Muscle layer of duodenum (tissue), 2 donors: ENCODE measurements around the gene PHF14.
"Not testable (repeated sequence)": the region's sequence is repeated elsewhere in the genome, so short reads cannot be mapped to it uniquely, and the experiment has no call there.

Experiments used
- H3K27ac ChIP-seq: one replicate; pipeline ENCODE4 v1.7.0; 2013; ENCODE audit warnings: mild to moderate bottlenecking, low read length
- H3K27me3 ChIP-seq: one replicate; pipeline ENCODE4 v1.7.0; 2013; ENCODE audit warnings: low read depth, mild to moderate bottlenecking, control low read depth, low read length
- H3K36me3 ChIP-seq, 2 donors: one replicate each; pipeline ENCODE4 v1.7.0; 2013; ENCODE audit warnings: low read length in 2 of 2, control low read depth in 1 of 2, mild to moderate bottlenecking in 1 of 2; ENCODE audit not compliant: insufficient read depth in 2 of 2, control insufficient read depth in 1 of 2
- H3K4me1 ChIP-seq, 2 donors: one replicate each; pipeline ENCODE4 v1.7.0; 2013; ENCODE audit warnings: low read length in 2 of 2, mild to moderate bottlenecking in 2 of 2, control low read depth in 1 of 2, moderate library complexity in 1 of 2; ENCODE audit not compliant: insufficient read depth in 2 of 2, control insufficient read depth in 1 of 2
- H3K4me3 ChIP-seq, 2 donors: one replicate each; pipeline ENCODE4 v1.7.0; 2013; ENCODE audit warnings: low read length in 2 of 2, low read depth in 1 of 2, mild to moderate bottlenecking in 1 of 2
- H3K9me3 ChIP-seq, 2 donors: one replicate each; pipeline ENCODE4 v1.7.0; 2013; ENCODE audit warnings: low read length in 2 of 2, control low read depth in 1 of 2, mild to moderate bottlenecking in 1 of 2; ENCODE audit not compliant: control insufficient read depth in 1 of 2
- donor health status: healthy.

Gene PHF14

DNA sequence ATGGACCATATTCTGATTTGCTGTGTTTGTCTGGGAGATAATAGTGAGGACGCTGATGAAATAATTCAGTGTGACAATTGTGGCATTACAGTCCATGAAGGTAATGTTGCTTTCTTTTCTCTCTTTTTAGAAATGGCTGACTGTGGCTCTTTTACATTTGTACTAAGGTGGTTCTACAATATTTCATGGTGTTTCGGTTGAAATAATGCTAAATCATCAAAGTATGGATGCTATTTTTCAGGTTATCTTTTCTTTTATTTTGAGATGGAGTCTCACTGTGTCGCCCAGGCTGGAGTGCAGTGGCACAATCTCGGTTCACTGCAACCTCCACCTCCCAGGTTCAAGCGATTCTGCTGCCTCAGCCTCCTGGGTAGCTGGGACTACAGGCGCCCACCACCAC, 17.1 kb downstream of the PHF14 start:
- not testable (repeated sequence) for H3K4me1 ChIP-seq, H3K36me3 ChIP-seq, H3K27me3 ChIP-seq, H3K27ac ChIP-seq, H3K9me3 ChIP-seq, H3K4me3 ChIP-seq

DNA sequence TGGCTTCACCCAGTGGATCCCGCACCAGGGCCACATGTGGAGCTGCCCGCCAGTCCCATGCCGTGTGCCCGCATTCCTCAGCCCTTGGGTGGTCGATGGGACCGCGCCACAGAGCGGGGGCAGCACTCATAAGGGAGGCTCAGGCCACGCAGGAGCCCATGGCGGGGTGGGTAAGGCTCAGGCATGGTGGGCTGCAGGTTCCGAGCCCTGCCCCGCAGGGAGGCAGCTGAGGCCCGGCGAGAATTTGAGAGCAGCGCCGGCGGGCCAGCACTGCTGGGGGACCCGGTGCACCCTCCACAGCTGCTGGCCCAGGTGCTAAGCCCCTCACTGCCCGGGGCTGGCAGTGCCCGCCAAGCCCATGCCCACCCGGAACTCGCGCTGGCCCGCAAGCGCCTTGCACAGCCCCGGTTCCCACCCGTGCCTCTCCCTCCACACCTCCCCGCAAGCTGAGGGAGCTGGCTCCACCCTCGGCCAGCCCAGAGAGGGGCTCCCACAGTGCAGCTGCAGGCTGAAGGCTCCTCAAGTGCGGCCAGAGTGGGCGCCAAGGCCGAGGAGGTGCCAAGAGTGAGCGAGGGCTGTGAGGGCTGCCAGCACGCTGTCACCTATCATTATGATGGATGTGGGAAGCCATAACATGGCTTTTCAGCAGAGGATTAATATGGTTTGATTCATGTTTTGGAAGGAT, 22.0 kb downstream of the PHF14 start:
- not testable (repeated sequence) for H3K27me3 ChIP-seq, H3K27ac ChIP-seq, H3K4me3 ChIP-seq, H3K36me3 ChIP-seq, H3K9me3 ChIP-seq, H3K4me1 ChIP-seq

DNA sequence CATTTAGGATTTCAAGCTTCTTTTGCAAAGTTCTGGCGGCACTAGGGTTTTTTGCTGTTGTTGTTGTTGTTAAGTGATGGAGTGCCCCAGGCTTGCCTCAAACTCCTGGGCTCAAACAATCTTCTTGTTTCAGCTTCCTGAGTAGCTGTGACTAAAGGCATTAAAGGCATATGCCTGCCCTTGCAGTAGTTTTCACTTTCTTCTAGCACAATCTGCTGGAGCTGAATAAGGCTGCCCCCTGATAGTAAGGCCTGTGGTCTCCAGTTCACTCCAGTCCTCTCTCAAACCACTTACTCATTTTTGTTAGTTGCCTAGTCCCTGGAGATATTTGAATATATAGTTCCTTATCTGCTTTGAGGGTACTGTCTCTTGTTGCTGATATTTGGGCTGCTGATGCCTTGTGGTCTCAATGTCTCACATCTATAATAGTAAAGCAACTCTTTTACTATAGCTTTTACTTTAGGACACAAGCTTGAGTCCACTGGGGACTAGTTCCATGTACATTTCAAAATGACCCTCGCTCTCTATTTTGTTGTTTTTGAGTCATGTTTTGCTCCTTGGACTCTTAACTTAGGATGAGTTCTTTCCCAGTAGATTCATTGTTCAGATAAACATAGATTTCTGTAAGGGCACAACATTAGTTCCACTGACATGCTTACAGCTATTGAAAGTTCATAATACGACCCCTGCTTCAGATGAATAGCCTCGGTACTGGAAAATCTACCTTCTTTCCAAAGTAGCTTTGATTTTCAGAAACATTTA, 25.5 kb downstream of the PHF14 start:
- Histone ChIP-seq H3K4me3 (no peak overlapping the region), H3K27me3 (no peaks in the 10 kb centered on the region), H3K27ac (no peak overlapping the region), H3K4me1 (no peaks in the 10 kb centered on the region), H3K9me3 (peaks cover 0 to 3% of the 10 kb centered on the region in 2 donors), H3K36me3 (peaks cover 0 to 9% of the 10 kb centered on the region in 2 donors)

DNA sequence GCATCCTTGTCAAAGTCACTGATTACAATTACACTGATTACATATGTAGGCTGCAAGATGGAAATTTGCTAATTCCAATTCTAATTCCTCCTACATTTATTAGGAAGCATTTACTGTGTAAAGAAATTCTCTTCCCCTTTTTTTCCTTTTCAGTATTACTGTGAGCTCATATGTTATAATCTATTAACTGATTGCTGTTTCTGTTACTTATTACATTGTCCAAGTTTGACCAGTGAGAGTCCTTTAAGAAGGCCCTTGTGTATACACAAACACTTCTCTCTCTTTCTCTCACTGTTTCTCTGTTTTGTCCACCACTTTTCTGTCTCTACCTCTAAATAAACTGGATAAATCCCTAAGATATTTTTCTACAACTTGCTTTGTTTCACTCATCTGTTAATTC, 31.5 kb downstream of the PHF14 start:
- H3K27me3 ChIP-seq: no peaks in the 10 kb centered on the region
- no peak overlapping the region for H3K4me3 ChIP-seq
- H3K9me3 ChIP-seq: no peaks in the 10 kb centered on the region
- H3K4me1 ChIP-seq: no peaks in the 10 kb centered on the region
- H3K27ac ChIP-seq: no peak overlapping the region
- peaks cover 0 to 5% of the 10 kb centered on the region in 2 donors for H3K36me3 ChIP-seq

DNA sequence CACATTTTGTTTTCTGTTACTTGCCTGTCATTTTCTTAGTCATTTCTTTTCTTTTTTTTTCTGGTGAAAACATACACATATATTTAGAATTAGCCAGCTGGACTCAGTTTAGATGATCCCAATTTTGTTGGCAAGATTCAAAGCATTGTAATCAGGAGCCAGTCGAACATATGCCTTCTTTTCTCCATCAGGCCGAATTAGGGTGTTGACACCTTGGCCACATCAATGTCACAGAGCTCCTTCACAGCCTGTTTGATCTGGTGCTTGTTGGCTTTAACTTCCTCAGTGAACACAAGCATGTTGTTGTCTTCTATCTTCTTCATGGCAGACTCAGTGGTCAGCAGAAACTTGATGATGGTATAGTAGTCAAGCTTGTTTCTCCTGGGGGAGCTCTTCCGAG, 32.6 kb downstream of the PHF14 start:
- Histone ChIP-seq H3K9me3 (no peaks in the 10 kb centered on the region), H3K36me3 (peaks cover 0 to 5% of the 10 kb centered on the region in 2 donors), H3K4me1 (no peaks in the 10 kb centered on the region), H3K27me3 (no peaks in the 10 kb centered on the region), H3K27ac (no peak overlapping the region), H3K4me3 (no peak overlapping the region)

DNA sequence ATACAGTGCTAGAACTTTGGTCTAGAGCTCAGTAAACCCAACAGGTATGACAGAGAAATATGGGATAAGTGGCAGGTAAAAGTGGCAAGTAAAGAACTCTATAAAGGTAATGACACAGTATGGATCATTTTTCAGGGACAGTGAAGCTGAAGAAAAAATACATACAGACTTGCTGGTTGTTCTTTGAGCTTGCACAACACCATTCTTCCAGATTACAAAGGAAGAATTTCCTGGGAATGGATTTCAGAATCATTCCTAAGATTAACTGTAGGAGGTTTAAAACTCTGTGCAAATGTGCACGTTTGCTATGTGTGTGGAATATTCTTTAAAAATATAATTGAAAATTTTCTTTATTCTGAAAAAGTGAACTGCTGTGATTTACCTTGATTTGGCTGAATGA, 36.0 kb downstream of the PHF14 start:
- H3K27me3 ChIP-seq: no peaks in the 10 kb centered on the region
- no peak overlapping the region for H3K27ac ChIP-seq
- no peaks in the 10 kb centered on the region for H3K9me3 ChIP-seq
- H3K36me3 ChIP-seq: peaks cover 0 to 9% of the 10 kb centered on the region in 2 donors
- H3K4me1 ChIP-seq: no peaks in the 10 kb centered on the region
- no peak overlapping the region for H3K4me3 ChIP-seq

DNA sequence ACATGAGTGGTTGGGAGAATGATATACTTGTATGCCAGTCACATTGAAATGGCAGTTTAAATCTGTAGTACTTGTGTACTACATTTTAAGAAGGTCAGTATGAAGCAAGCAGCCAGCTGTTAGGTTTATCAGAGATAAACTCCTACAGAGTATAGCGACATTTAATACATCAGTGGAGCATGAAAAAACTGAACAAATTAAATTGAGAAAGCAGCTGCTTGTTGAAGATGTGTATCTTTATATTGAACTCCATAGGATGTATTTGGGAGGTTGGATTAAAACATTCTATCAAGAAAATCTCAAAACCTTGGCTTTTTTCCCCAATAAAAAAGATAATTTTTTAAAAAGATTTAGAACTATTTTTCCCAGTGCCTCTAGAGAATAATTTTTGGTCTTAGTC, 47.8 kb downstream of the PHF14 start:
- H3K27ac ChIP-seq: no peak overlapping the region
- H3K36me3 ChIP-seq: peaks cover 10 to 12% of the 10 kb centered on the region in 2 donors
- no peaks in the 10 kb centered on the region for H3K4me1 ChIP-seq
- no peaks in the 10 kb centered on the region for H3K9me3 ChIP-seq
- H3K27me3 ChIP-seq: no peaks in the 10 kb centered on the region
- H3K4me3 ChIP-seq: no peak overlapping the region

DNA sequence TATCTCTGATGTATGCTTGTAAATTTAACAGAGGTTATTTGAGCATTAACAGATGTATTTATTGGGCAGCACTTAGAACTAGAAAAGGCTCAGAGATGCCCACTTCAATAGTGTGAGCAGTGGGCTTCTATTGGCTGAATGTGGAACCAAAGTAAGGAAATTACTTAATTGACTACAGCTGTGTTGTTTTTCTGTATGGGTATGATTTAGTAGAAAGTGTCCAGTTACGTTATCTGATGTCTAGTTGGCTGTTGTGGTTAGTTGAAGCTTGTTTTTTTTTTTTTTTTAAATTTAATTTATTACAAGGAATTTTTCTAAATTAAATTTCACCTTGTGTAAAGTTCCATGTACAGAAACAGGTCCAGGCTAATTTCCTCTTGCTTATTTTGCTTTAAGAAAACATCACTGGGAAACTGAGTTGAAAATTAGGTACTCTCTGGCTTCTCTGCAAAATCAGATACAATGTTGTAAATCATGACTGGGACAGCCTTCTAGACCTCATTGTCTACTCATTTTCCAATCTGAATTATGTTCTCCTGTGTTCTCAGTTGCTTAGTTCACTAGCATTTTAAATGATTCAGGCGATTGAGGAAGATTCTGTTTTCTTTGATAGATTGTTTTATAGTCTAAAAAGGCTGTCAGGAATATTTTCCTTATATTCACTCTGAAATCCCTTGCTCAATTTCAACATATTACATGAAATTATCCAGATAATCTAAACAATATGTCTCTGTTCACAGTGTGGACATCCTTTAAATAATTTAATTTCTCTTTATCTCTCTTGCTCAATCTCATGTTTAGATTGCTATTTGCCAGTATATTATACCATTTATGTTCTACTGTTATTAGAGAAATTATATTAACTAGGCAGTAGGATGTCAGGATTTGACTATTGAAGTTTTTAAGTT, 53.0 kb downstream of the PHF14 start:
- Histone ChIP-seq H3K4me3 (no peak overlapping the region), H3K4me1 (no peaks in the 10 kb centered on the region), H3K27me3 (no peaks in the 10 kb centered on the region), H3K36me3 (peaks cover 10 to 12% of the 10 kb centered on the region in 2 donors), H3K27ac (no peak overlapping the region), H3K9me3 (no peaks in the 10 kb centered on the region)

DNA sequence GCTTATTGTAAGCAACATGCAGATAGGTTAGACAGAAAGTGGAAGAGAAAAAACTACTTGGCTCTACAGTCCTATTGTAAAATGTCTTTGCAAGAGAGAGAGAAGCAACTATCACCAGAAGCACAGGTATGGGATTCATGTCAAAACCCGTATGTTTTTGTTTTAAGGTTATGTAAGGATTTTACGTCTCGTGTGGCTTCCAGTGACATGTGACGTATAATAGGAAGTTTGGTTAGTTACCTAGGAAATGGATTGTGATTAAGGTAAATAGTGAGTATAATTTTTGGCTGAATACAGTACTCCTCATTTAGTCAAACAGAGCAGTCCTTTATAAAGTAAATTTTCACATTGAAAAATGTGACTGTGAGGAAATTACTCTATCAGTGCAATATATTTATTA, 62.0 kb downstream of the PHF14 start:
- H3K36me3 ChIP-seq: peaks cover 9 to 11% of the 10 kb centered on the region in 2 donors
- no peak overlapping the region for H3K4me3 ChIP-seq
- H3K27ac ChIP-seq: no peak overlapping the region

DNA sequence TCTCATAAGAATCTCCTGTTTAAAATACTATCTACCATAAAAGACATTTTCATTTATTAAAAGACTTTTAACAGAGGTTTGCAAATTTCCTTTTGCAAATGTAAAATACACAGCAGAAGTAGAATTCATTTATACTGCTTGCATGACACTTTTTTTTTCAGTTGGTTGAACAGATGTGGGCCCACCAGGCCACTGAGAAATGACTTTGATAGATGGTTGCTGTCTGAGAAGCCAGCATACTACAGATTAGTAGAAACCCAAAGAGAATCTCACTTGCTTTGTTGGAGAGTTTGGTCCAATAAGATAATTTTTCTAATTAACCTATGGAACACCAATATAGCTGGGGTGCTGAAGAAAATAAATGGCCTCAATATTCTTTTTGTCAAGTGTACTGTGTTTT, 66.3 kb downstream of the PHF14 start:
- H3K36me3 ChIP-seq: peaks cover 8 to 16% of the 10 kb centered on the region in 2 donors
- H3K27ac ChIP-seq: no peak overlapping the region
- H3K4me1 ChIP-seq: no peaks in the 10 kb centered on the region
- no peaks in the 10 kb centered on the region for H3K9me3 ChIP-seq
- H3K27me3 ChIP-seq: no peaks in the 10 kb centered on the region
- H3K4me3 ChIP-seq: no peak overlapping the region

More for the DNA sequence above, 62.0 kb downstream of the PHF14 start:
- Histone ChIP-seq H3K9me3 (no peaks in the 10 kb centered on the region), H3K4me1 (no peaks in the 10 kb centered on the region), H3K27me3 (no peaks in the 10 kb centered on the region)

DNA sequence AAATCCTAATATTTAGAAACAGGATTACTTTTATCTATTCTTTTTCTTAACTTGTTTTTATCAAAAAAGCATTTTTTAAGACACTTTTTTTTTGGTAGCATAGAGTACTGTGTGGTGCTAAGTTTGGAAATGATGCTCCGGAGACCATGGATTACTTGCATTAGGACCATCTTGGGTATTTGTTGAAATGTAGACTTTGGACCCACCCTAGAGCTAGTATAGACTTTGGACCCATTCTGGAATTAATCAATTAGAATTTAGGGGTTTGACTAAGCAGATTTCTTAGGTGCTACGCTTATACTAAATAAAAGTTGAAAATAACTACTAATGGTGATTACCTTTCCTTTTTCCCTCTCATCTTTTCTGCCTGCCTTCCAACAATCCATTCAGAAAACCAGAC, 80.4 kb downstream of the PHF14 start:
- Histone ChIP-seq H3K36me3 (peaks cover 4% of the 10 kb centered on the region in 2 donors), H3K27me3 (no peaks in the 10 kb centered on the region), H3K4me3 (no peak overlapping the region), H3K9me3 (no peaks in the 10 kb centered on the region), H3K4me1 (no peaks in the 10 kb centered on the region), H3K27ac (no peak overlapping the region)
